HUES64 (cell line): ENCODE measurements around the gene KCNAB2.

Source experiments
- H3K27ac ChIP-seq: 2 replicates; pipeline ENCODE4 v1.7.0; 2013; ENCODE audit warnings: low read depth, low read length, inconsistent platforms
- H3K27me3 ChIP-seq: 2 replicates; pipeline ENCODE4 v1.6.1; 2013; ENCODE audit warnings: mild to moderate bottlenecking, low read length; ENCODE audit not compliant: insufficient read depth
- H3K36me3 ChIP-seq: 2 replicates; pipeline ENCODE4 v1.6.1; 2013; ENCODE audit warnings: mild to moderate bottlenecking, low read length; ENCODE audit not compliant: insufficient read depth
- H3K4me1 ChIP-seq: 2 replicates; pipeline ENCODE4 v1.6.1; 2013; ENCODE audit warnings: mild to moderate bottlenecking, low read length, moderate library complexity; ENCODE audit not compliant: insufficient read depth
- H3K4me3 ChIP-seq: 2 replicates; pipeline ENCODE4 v1.5.1; 2013; ENCODE audit warnings: mild to moderate bottlenecking, low read length, moderate library complexity
- H3K9ac ChIP-seq: 2 replicates; pipeline ENCODE4 v1.6.1; 2013; ENCODE audit warnings: mild to moderate bottlenecking, low read depth, low read length
- H3K9me3 ChIP-seq: 2 replicates; pipeline ENCODE4 v1.6.1; 2013; ENCODE audit warnings: low read depth, low read length; ENCODE audit not compliant: insufficient read depth
- WGBS: fragments of 150-250, 120-280 bp; methylation state at CpG from one replicate; pipeline ENCODE4 v1.1.7; 2013; ENCODE audit warnings: missing lambda C conversion rate; 5-methylcytosine and 5-hydroxymethylcytosine counted together

The KCNAB2 gene

GRCh38 chr1:6126028-6126427, 80.3 kb downstream of the KCNAB2 start:
- WGBS = 90% methylated on average over 12 of the region's 13 CpGs
- H3K27ac ChIP-seq = no peak overlapping the region
- H3K27me3 ChIP-seq = peaks cover 5% of the 10 kb centered on the region
- no peaks in the 10 kb centered on the region for H3K4me1 ChIP-seq
- no peaks in the 10 kb centered on the region for H3K36me3 ChIP-seq
- no peaks in the 10 kb centered on the region for H3K9me3 ChIP-seq
- no peak overlapping the region for H3K4me3 ChIP-seq
- H3K9ac ChIP-seq = no peak overlapping the region

GRCh38 chr1:6126521-6127067, 80.9 kb downstream of the KCNAB2 start:
- H3K4me1 ChIP-seq = no peaks in the 10 kb centered on the region
- no peaks in the 10 kb centered on the region for H3K9me3 ChIP-seq
- WGBS = 90% methylated on average over 16 of the region's 16 CpGs
- no peak overlapping the region for H3K4me3 ChIP-seq
- no peak overlapping the region for H3K9ac ChIP-seq
- no peaks in the 10 kb centered on the region for H3K36me3 ChIP-seq
- no peak overlapping the region for H3K27ac ChIP-seq
- peaks cover 5% of the 10 kb centered on the region for H3K27me3 ChIP-seq

- peaks cover 5% of the 10 kb centered on the region for H3K27me3 ChIP-seq
- no peak overlapping the region for H3K9ac ChIP-seq
- H3K4me1 ChIP-seq = no peaks in the 10 kb centered on the region
- no peak overlapping the region for H3K27ac ChIP-seq
- H3K4me3 ChIP-seq = peak overlapping the region; percentile 33; the same call in 1 of the 2 replicates
- no peaks in the 10 kb centered on the region for H3K36me3 ChIP-seq
- WGBS = 50% methylated on average over 41 of the region's 41 CpGs
- no peaks in the 10 kb centered on the region for H3K9me3 ChIP-seq
Observed at GRCh38 chr1:6127587-6128163, 82.0 kb downstream of the KCNAB2 start.

GRCh38 chr1:6128276-6129081, 82.8 kb downstream of the KCNAB2 start:
- H3K27me3 ChIP-seq = peaks cover 5% of the 10 kb centered on the region
- peak overlapping the region; percentile 33; the same call in 1 of the 2 replicates for H3K4me3 ChIP-seq
- no peaks in the 10 kb centered on the region for H3K4me1 ChIP-seq
- no peak overlapping the region for H3K9ac ChIP-seq
- no peak overlapping the region for H3K27ac ChIP-seq
- H3K9me3 ChIP-seq = no peaks in the 10 kb centered on the region
- no peaks in the 10 kb centered on the region for H3K36me3 ChIP-seq
- 95% methylated on average over 34 of the region's 34 CpGs for WGBS

- H3K36me3 ChIP-seq = no peaks in the 10 kb centered on the region
- H3K4me3 ChIP-seq = no peak overlapping the region
- H3K9ac ChIP-seq = no peak overlapping the region
- H3K27ac ChIP-seq = no peak overlapping the region
- H3K9me3 ChIP-seq = no peaks in the 10 kb centered on the region
- no peaks in the 10 kb centered on the region for H3K4me1 ChIP-seq
- 92% methylated on average over 9 of the region's 9 CpGs for WGBS
- H3K27me3 ChIP-seq = peaks cover 5% of the 10 kb centered on the region
Observed at GRCh38 chr1:6129313-6129712, 83.6 kb downstream of the KCNAB2 start.

GRCh38 chr1:6130036-6130435, 84.3 kb downstream of the KCNAB2 start:
- H3K9ac ChIP-seq = no peak overlapping the region

DNA sequence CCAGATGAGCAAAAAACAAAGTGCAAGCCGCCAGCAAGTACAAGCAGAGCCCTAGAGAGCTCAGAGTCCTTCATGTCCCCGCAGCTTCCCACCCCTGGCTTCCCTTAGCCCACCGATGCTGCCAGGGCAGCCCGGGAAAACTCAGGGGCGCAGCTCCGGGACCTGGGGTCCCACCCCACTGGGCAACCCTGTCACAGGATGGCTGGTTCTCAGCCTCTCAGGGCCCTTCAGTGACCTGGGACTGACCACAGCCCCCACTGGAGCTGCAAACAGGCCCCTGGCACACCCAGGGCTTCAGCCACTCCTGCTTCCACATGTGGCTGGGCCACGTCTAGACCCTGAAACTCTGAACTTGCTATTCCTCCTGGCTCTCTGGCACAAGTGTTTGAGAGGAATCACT, 84.9 kb downstream of the KCNAB2 start:
- Histone ChIP-seq H3K36me3 (no peaks in the 10 kb centered on the region), H3K27me3 (peaks cover 5% of the 10 kb centered on the region), H3K27ac (no peak overlapping the region), H3K9ac (no peak overlapping the region), H3K4me1 (no peaks in the 10 kb centered on the region), H3K4me3 (no peak overlapping the region), H3K9me3 (no peaks in the 10 kb centered on the region)
- WGBS = 88% methylated on average over 7 of the region's 7 CpGs

More at GRCh38 chr1:6130036-6130435, 84.3 kb downstream of the KCNAB2 start:
- H3K9me3 ChIP-seq = no peaks in the 10 kb centered on the region
- no peak overlapping the region for H3K27ac ChIP-seq
- no peaks in the 10 kb centered on the region for H3K36me3 ChIP-seq
- H3K4me1 ChIP-seq = no peaks in the 10 kb centered on the region
- no peak overlapping the region for H3K4me3 ChIP-seq
- peaks cover 5% of the 10 kb centered on the region for H3K27me3 ChIP-seq
- 86% methylated on average over 11 of the region's 11 CpGs for WGBS

DNA sequence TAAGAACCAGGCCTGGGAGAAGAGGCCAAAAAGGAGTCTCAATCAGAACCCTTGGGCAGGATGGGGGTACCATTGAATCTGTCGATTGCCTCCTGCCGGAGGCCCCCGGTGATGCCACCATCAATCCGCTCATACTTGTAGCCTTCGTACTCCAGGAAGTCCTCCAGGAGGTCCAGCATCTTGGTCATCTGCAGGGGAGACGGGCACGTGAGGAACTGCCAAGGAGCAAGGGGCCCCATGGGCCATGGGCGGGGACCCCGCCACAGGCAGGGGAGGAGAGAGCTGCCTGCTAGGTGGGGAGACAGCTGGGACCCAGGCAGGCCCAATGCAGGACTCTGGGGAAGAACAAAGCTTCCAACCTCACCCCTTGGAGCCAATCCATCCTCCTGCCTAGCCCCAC, 85.9 kb downstream of the KCNAB2 start:
- H3K27ac ChIP-seq = no peak overlapping the region
- 93% methylated on average over 9 of the region's 9 CpGs for whole genome bisulfite sequencing
- no peak overlapping the region for H3K4me3 ChIP-seq
- no peaks in the 10 kb centered on the region for H3K4me1 ChIP-seq
- no peak overlapping the region for H3K9ac ChIP-seq
- no peaks in the 10 kb centered on the region for H3K36me3 ChIP-seq
- no peaks in the 10 kb centered on the region for H3K9me3 ChIP-seq
- H3K27me3 ChIP-seq = peaks cover 5% of the 10 kb centered on the region

GRCh38 chr1:6133146-6133895, 87.6 kb downstream of the KCNAB2 start:
- no peaks in the 10 kb centered on the region for H3K4me1 ChIP-seq
- no peaks in the 10 kb centered on the region for H3K9me3 ChIP-seq
- 92% methylated on average over 15 of the region's 15 CpGs for WGBS
- H3K36me3 ChIP-seq = no peaks in the 10 kb centered on the region
- 0 out of 2 replicates have a peak, but pooled peaks cover 5% of the 10 kb centered on the region for H3K27me3 ChIP-seq
- no peak overlapping the region for H3K27ac ChIP-seq
- H3K4me3 ChIP-seq = no peak overlapping the region
- H3K9ac ChIP-seq = no peak overlapping the region

DNA sequence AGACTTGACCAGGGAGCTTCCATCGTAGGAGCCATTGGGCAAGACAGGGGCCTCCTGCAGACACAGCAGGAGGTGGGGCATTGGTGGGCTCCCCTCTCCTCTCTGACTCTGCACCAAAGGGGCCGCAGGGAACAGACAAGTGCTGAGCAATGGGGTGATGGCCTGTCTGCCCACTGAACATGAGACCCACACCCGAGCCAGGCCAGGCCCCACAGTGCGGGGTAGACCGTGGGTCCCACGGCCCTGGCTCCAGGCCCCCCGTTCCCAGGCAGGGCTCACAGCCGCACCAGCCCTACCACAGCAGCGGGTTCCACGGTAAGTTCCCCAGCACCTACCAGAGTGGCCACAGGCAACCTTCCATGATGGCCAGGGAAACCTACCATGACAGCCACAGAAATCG, 88.5 kb downstream of the KCNAB2 start:
- 96% methylated on average over 11 of the region's 11 CpGs for WGBS
- no peaks in the 10 kb centered on the region for H3K4me1 ChIP-seq
- no peaks in the 10 kb centered on the region for H3K27me3 ChIP-seq
- H3K27ac ChIP-seq = no peak overlapping the region
- H3K4me3 ChIP-seq = no peak overlapping the region
- no peaks in the 10 kb centered on the region for H3K36me3 ChIP-seq
- H3K9me3 ChIP-seq = no peaks in the 10 kb centered on the region
- no peak overlapping the region for H3K9ac ChIP-seq
